ENCODE data around the gene BUD31. TPM values are rescaled to one million over a fixed set of nuclear protein-coding genes. Genes with fewer than 3 reads are reported as not detected.
A peak's percentile ranks its signal among the peaks of the same experiment; 100 is the strongest.

Gene BUD31
- total and polyA plus RNA-seq, 2 experiments from 2014 or later: 77.1 to 247 TPM

DNA sequence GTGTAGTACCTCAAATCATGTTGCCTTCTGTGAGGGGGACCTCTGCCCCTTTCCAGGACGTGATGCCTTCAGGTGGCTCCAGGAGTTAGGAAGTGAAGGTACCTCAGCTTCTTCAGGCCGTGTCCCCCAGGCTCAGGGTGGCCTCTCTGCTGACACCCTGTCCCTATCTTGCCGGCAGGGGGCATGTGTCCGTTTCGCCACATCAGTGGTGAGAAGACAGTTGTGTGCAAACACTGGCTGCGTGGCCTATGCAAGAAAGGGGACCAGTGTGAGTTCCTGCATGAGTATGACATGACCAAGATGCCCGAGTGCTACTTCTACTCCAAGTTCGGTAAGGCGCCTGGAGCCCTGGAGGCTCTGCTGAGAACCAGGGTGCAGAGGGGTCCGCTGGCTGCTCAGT lies 39.2 kb downstream of the BUD31 start:
- H3K4me2 ChIP-seq: no peak overlapping the region
- H3K36me3 Mint-ChIP-seq (ENCODE audit: low read depth): peaks cover 94% of the 10 kb centered on the region
- peak; percentile 17 to 50; a peak in 2 of 4 replicates for TF ChIP-seq CTCF (conservative IDR thresholded peaks at IDR 0.05; ENCODE audit: low read depth in 2 of 2)
- no peak for TF ChIP-seq STAT1 (IDR thresholded peaks at IDR 0.05; ENCODE audit: unreplicated experiment)
- no peak for TF ChIP-seq NANOG (IDR thresholded peaks at IDR 0.05; ENCODE audit: borderline replicate concordance)
- peaks cover 23% of the 10 kb centered on the region for H4K20me1 ChIP-seq (replicated peaks; ENCODE audit: insufficient read depth)
- H3K27me3 Mint-ChIP-seq (ENCODE audit: insufficient read depth, low read depth, poor library complexity): peaks cover 11% of the 10 kb centered on the region
- peaks cover 9% of the 10 kb centered on the region; the same call in 1 of the 2 replicates for H3K79me2 ChIP-seq (replicated peaks; ENCODE audit: insufficient read depth)
- H3K27ac Mint-ChIP-seq: no peak overlapping the region
- no peaks in the 10 kb centered on the region for H3K4me1 Mint-ChIP-seq
- no peaks in the 10 kb centered on the region for H3K9me2 ChIP-seq (ENCODE audit: insufficient read depth)
- DNase-seq (ENCODE audit: low spot score) (peak; percentile 30), ATAC-seq (no peak)
- H2AFZ ChIP-seq: no peak overlapping the region
- H3K4me1 ChIP-seq (ENCODE audit: insufficient read depth): no peaks in the 10 kb centered on the region
- H3K27me3 ChIP-seq (ENCODE audit: insufficient read depth): no peaks in the 10 kb centered on the region
- no peak overlapping the region for H3K4me3 ChIP-seq
- H3K4me3 Mint-ChIP-seq: no peak overlapping the region
- H3F3A ChIP-seq (replicated peaks; ENCODE audit: low read depth): peaks cover 11% of the 10 kb centered on the region; the same call in 1 of the 2 replicates
- H3K27ac ChIP-seq (ENCODE audit: low read depth): no peak overlapping the region
- peaks cover 51% of the 10 kb centered on the region for H3K36me3 ChIP-seq (ENCODE audit: insufficient read depth)
- H3K9me3 Mint-ChIP-seq: no peaks in the 10 kb centered on the region

- ATAC-seq (no peak), DNase-seq (ENCODE audit: low spot score) (no peak)
- Mint-ChIP-seq H3K36me3 (ENCODE audit: low read depth) (peaks cover 92% of the 10 kb centered on the region), H3K27ac (no peak overlapping the region), H3K4me3 (no peak overlapping the region), H3K9me3 (no peaks in the 10 kb centered on the region), H3K27me3 (ENCODE audit: insufficient read depth, low read depth, poor library complexity) (peaks cover 15% of the 10 kb centered on the region), H3K4me1 (no peaks in the 10 kb centered on the region)
- Histone ChIP-seq H3K4me3 (no peak overlapping the region), H3K36me3 (ENCODE audit: insufficient read depth) (peaks cover 43% of the 10 kb centered on the region), H3K27ac (ENCODE audit: low read depth) (no peak overlapping the region), H3K4me2 (no peak overlapping the region), H3K9me2 (ENCODE audit: insufficient read depth) (no peaks in the 10 kb centered on the region), H4K20me1 (replicated peaks; ENCODE audit: insufficient read depth) (peaks cover 20% of the 10 kb centered on the region), H2AFZ (no peak overlapping the region), H3K79me2 (replicated peaks; ENCODE audit: insufficient read depth) (0 out of 2 replicates have a peak, but pooled peaks cover 3% of the 10 kb centered on the region), H3K4me1 (ENCODE audit: insufficient read depth) (no peaks in the 10 kb centered on the region), H3K27me3 (ENCODE audit: insufficient read depth) (no peaks in the 10 kb centered on the region), H3F3A (replicated peaks; ENCODE audit: low read depth) (peaks cover 8% of the 10 kb centered on the region)
- TF ChIP-seq NANOG (IDR thresholded peaks at IDR 0.05; ENCODE audit: borderline replicate concordance): no peak
- no peak for TF ChIP-seq REST (IDR thresholded peaks at IDR 0.05; ENCODE audit: unreplicated experiment)
- TF ChIP-seq JUNB (IDR thresholded peaks at IDR 0.05; ENCODE audit: unreplicated experiment): no peak
- no peak for TF ChIP-seq STAT1 (IDR thresholded peaks at IDR 0.05; ENCODE audit: unreplicated experiment)
- TF ChIP-seq ETS1 (IDR thresholded peaks at IDR 0.05): no peak
- TF ChIP-seq CTCF (conservative IDR thresholded peaks at IDR 0.05; ENCODE audit: low read depth in 2 of 2): no peak
- no peak for TF ChIP-seq EZH2 (IDR thresholded peaks at IDR 0.05; ENCODE audit: low read depth, unreplicated experiment)
- TF ChIP-seq EZH2phosphoT487 (IDR thresholded peaks at IDR 0.05; ENCODE audit: unreplicated experiment): no peak
These were observed 40.1 kb downstream of the BUD31 start for GRCh38 chr7:99448855-99449254.
